AG04450 (cell line): Measurements from ENCODE around the gene FBXO24. TPM values are rescaled to one million over a fixed set of nuclear protein-coding genes. Genes with fewer than 3 reads are reported as not detected.

Experiments used
- CTCF ChIA-PET: fragments of 300-600, 350-600 bp; formaldehyde crosslinking; extraction: SDS; loops from one replicate; lab custom pipeline; 2022; ENCODE audit warnings: antibody characterized with exemption, inconsistent platforms; lab: Charles Lee
- POLR2A ChIA-PET: fragments of 350-600 bp; formaldehyde crosslinking; extraction: SDS; loops from one replicate; lab custom pipeline; 2021; ENCODE audit warnings: antibody characterized with exemption, inconsistent platforms; lab: Yijun Ruan, JAX
- DNase-seq: peaks from one replicate; pipeline ENCODE4 v3.0.0-alpha.2; 2011; ENCODE audit warnings: low read depth, low spot score
- H3K27ac ChIP-seq: one replicate; pipeline ENCODE4 v1.5.1; 2012; ENCODE audit warnings: low read depth, low read length, control low read depth
- H3K27me3 ChIP-seq: one replicate; pipeline ENCODE4 v1.6.0; 2012; ENCODE audit warnings: low read length; ENCODE audit not compliant: control insufficient read depth, insufficient read depth
- H3K4me3 ChIP-seq: 2 replicates; pipeline ENCODE4 v1.5.1; 2011; ENCODE audit warnings: mild to moderate bottlenecking, low read depth, low read length, control low read depth
- H3K9me3 ChIP-seq: 2 replicates; pipeline ENCODE4 v1.5.1; 2012; ENCODE audit warnings: low read length; ENCODE audit not compliant: control insufficient read depth, insufficient read depth
- polyA plus RNA-seq: library from polyadenylated mRNA; depleted of rRNA; stranded (reverse); fragments of >200 nt; gene quantifications from 2 replicates; pipeline ENCODE4 v1.2.3, GENCODE V29; 2011
- TF ChIP-seq, protein P1 (sequence below): IDR thresholded peaks from 2 replicates; pipeline ENCODE4 v1.5.1; 2011; ENCODE audit warnings: low read depth, low read length, control low read depth, inconsistent platforms

Gene FBXO24
- polyA plus RNA-seq, 1 experiment, result 0.29 TPM

DNA sequence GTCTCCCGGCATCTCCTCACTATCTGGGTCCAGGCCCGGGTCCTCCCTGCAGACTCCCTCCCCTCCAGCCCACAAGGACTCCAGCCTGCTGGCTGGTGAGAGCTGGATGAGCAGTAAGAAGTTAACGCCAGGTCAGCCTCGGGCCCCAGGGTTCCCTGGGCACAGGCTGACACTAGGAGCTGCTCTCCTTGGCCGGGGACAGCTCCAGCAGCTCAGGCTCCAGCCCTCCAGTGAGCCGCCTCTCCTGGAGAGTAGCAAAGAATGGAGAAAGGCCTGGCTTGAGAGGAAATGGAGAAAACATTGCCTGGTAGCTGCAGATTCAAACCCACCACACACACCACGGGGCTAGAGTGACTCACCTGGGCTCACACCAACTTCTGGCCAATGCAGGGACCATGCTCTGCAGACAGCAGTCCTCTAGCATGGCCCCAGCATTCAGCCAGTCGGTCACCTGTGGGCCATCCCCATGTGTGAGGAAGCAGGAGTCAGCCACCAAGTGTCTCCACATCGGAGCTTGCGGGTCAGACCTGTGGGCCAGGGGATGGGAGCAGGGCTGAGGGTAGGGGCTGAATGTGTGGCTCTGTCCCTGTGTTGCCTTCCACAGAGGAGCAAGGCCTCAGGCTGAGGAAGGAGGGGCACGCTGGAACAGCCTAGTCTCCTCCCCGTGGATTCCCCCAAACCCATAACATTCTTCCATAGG, 18.9 kb upstream of the FBXO24 start:
- Histone ChIP-seq H3K4me3 (no peak overlapping the region), H3K9me3 (no peaks in the 10 kb centered on the region; the same call in 1 of the 2 replicates), H3K27ac (peak overlapping the region; percentile 31), H3K27me3 (peaks cover 2% of the 10 kb centered on the region)
- DNase-seq, result no peak
- TF ChIP-seq, protein P1, sequence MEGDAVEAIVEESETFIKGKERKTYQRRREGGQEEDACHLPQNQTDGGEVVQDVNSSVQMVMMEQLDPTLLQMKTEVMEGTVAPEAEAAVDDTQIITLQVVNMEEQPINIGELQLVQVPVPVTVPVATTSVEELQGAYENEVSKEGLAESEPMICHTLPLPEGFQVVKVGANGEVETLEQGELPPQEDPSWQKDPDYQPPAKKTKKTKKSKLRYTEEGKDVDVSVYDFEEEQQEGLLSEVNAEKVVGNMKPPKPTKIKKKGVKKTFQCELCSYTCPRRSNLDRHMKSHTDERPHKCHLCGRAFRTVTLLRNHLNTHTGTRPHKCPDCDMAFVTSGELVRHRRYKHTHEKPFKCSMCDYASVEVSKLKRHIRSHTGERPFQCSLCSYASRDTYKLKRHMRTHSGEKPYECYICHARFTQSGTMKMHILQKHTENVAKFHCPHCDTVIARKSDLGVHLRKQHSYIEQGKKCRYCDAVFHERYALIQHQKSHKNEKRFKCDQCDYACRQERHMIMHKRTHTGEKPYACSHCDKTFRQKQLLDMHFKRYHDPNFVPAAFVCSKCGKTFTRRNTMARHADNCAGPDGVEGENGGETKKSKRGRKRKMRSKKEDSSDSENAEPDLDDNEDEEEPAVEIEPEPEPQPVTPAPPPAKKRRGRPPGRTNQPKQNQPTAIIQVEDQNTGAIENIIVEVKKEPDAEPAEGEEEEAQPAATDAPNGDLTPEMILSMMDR, result no peak
- ChIA-PET CTCF (no interaction called here), POLR2A (interaction anchor here (1.2 kb wide), 1 partner anchor 19 kb away, joined by 4 read pairs; the partner anchor contains the start of genes FBXO24 and LRCH4)

DNA sequence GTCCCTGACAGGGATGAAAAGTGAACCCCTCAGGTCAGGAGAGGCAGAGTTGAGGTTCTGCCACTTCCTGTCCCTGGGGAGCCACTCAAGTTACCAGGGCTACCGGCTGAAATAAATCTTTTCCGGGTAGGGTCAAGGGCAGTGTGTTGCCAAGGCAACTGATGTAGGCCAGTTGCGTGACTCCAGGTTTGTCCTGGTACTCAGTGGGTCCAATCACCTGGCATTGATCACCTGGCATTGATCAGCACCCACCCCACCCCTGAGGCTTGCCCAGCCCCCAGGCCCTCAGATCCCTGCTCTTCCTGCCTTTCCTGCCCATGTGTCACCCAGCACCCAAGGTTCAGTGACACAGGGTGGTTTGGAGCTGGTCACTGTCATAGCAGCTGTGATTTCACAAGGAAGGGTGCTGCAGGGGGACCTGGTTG, 18.4 kb upstream of the FBXO24 start:
- POLR2A ChIA-PET, result no interaction called here
- no peak for DNase-seq
- Histone ChIP-seq H3K27me3 (peaks cover 2% of the 10 kb centered on the region), H3K9me3 (no peaks in the 10 kb centered on the region; the same call in 1 of the 2 replicates), H3K27ac (no peak overlapping the region), H3K4me3 (no peak overlapping the region)
- TF ChIP-seq, protein P1, result no peak
- CTCF ChIA-PET, result no interaction called here

DNA sequence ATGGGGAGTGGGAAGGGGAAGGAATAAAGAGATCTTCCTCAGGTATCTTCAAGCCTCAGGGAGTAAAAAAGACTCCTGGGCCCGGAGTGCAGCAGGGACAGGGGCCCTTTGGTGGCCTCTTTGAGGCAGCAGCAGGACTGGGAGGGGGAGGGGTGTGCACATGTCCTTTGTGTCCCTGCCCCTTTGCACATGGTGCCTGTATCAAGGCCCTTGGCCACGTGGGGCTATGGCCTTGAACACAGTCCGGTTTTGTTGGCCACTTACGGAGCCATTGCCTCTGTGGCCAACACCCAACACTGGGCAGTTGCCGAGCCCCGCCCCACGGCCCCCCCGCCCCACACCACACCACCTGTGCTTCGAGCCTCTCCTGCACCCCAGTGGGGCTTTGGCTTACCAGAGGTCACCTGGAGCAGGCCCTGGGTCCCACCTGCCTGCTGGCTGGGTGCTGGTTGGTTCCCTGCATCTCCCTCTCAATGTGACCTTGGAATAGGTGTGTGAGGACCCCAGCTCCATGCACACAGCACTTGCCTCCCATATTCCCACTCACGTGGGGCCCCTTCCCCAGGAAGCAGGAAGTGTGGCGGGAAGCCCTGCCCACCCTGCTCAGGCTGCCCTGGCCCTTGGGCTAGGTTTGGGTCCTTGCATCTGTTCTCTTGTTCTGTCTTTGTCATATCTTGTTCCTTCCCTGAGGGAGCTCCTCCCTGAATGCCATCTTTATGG, 17.8 kb upstream of the FBXO24 start:
- POLR2A ChIA-PET, result no interaction called here
- H3K9me3 ChIP-seq, result no peaks in the 10 kb centered on the region; the same call in 1 of the 2 replicates
- H3K4me3 ChIP-seq, result no peak overlapping the region
- TF ChIP-seq, protein P1, result no peak
- DNase-seq, result no peak
- no peak overlapping the region for H3K27ac ChIP-seq
- peaks cover 2% of the 10 kb centered on the region for H3K27me3 ChIP-seq
- CTCF ChIA-PET, result interaction anchor here (0.7 to 1.9 kb wide), 3 partner anchors 9 to 103 kb away, joined by 3 to 12 read pairs (median 4); no protein-coding TSS in a partner anchor

DNA sequence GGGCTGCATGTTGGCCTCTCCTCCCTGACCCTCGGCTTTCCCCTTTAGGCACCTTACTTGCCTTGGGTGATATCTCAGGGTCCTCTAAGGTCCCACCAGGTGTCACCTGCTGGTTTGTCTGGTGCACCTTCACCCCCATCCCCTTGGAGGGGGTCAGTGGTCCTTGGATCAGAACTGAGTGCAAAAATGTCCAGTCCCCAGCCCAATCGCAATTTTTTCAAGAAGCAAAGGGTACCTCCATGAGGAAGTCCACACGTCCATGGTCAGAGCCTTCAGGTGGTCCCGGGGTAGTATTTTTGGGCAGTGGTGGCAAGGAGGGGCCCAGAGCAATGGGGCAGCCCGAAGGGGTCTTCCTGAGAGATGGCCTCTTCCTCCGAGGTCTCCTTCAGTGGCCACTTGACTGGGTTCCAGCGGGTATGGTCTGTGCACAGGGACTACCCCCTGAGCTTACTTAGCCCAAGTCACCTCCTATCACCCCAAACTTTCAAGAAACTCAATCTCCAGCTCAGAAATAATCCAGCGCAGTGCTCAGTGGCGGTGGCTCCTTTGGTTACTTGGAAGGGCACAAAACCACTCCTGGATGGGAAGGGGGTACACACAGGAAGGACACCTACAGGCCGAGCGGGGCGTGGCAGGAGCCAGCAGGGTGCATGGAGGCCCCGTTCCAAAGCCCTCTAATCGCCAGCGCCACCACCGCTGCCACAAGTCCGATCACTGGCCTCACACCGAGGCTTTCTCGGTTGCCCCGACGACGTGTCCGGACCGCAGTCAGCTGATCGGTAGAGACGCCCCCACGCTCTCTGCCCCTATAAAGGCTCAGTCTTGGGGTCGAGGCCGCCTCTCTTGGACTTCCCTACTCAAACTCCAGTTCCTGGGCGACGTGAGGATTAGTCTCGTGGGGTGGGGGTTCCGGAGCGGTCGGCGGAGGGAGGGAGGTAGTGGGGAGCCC, 17.0 kb upstream of the FBXO24 start:
- ChIA-PET POLR2A (interaction anchor here (1.0 kb wide), 1 partner anchor 17 kb away, joined by 5 read pairs; the partner anchor contains the start of genes FBXO24 and LRCH4), CTCF (interaction anchor here (0.7 to 1.9 kb wide), 4 partner anchors 10 to 104 kb away, joined by 3 to 12 read pairs (median 4); no protein-coding TSS in a partner anchor)
- Histone ChIP-seq H3K4me3 (peak overlapping the region; percentile 29; the same call in 1 of the 2 replicates), H3K9me3 (no peaks in the 10 kb centered on the region; the same call in 1 of the 2 replicates), H3K27ac (no peak overlapping the region), H3K27me3 (peaks cover 2% of the 10 kb centered on the region)
- TF ChIP-seq, protein P1, result peak; percentile 41
- no peak for DNase-seq
